ENCODE results near the gene SMTN.

DNA sequence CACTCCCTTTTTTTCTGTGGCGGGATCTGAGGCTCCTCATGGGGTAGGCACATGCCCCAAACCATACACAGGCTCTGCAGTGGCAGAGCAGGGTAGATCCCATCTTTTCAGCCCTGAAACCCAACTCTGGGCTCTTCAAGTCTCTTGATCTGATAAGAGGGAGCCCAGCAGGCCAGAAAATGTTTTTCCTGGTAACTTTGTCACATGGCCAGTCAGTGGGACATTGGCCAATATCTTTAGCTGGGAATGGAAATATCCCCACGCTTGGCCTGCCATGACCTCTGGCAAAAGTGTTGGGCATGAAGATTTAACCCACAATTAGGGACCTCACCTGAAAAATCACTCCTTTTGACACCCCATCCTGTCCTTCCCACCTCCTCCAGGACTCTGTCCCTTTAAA lies 49.8 kb downstream of the SMTN start:
- no peak for TF ChIP-seq YY1 (IDR thresholded peaks at IDR 0.05; ENCODE audit: low read depth)
- TF ChIP-seq RAD21 (IDR thresholded peaks at IDR 0.05; ENCODE audit: low read depth), result no peak
- TF ChIP-seq REST (IDR thresholded peaks at IDR 0.05; ENCODE audit: low read depth), result no peak
- TF ChIP-seq FOXM1 (IDR thresholded peaks at IDR 0.05; ENCODE audit: borderline replicate concordance, low read depth), result no peak
- peak; percentile 64; the same call in 1 of the 2 replicates for TF ChIP-seq USF1 (IDR thresholded peaks at IDR 0.05)

Data from Ishikawa (cell line).